Activated T-cell treated with anti-CD3 and anti-CD28 coated beads, Interleukin-2, amount 50 U/mL, for 48 hours (primary cell): ENCODE measurements around the gene BMP8B.
A peak's percentile ranks its signal among the peaks of the same experiment; 100 is the strongest.
"Not testable (repeated sequence)": the region's sequence is repeated elsewhere in the genome, so short reads cannot be mapped to it uniquely, and the experiment has no call there.

ENCODE experiments used
- DNase-seq, 2 experiments: peaks; one replicate each; pipeline ENCODE4 v3.0.0-alpha.2; 2020

The BMP8B gene, protein sequence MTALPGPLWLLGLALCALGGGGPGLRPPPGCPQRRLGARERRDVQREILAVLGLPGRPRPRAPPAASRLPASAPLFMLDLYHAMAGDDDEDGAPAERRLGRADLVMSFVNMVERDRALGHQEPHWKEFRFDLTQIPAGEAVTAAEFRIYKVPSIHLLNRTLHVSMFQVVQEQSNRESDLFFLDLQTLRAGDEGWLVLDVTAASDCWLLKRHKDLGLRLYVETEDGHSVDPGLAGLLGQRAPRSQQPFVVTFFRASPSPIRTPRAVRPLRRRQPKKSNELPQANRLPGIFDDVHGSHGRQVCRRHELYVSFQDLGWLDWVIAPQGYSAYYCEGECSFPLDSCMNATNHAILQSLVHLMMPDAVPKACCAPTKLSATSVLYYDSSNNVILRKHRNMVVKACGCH

GRCh38 chr1:39788758-39789570 lies at the start of gene BMP8B:
Gene BMP8B, minus strand, starts transcription at chr1:39788865. Its CDS starts 380 bp downstream, at chr1:39788485.
- DNase-seq: peak; percentile 63 to 68

GRCh38 chr1:39836595-39837110 lies 48.0 kb upstream of the BMP8B start:
- DNase-seq: no peak

GRCh38 chr1:39835935-39836594 lies 47.4 kb upstream of the BMP8B start:
- no peak for DNase-seq

- no peak for DNase-seq
These were observed 46.4 kb upstream of the BMP8B start for GRCh38 chr1:39835110-39835509.

DNA sequence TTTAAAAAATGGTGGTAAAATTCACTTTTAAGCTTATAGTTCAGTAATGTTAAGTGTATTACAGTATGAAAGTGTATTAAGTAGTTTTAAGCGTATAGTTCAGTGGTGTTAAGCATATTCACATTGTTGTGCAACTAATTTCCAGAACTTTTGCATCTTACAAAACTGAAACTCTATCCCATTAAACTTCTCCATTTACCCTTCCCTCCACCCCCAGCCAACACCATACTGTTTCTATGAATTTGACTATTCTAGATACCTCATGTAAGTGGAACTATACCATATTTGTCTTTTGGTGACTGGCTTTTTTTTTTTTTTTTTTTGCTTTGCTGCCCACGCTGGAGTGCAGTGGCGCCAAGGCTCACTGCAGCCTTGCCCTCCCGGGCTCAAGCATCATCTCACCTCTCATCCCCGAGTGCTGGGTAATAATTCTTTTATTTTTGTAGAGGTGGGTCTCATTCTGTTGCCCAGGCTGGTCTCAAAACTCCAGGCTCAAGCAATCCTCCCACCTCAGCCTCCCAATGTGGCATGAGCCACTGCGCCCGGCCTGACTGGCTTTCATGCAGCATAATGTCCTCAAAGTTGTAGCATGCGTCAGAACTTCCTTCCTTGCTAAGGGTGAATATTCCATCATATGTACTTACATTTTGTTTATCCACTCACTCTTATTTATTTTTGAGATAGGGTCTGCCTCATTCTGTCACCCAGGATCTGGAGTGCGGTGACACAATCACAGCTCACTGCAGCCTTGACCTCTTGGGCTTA lies 45.1 kb upstream of the BMP8B start:
- no peak for DNase-seq

DNA sequence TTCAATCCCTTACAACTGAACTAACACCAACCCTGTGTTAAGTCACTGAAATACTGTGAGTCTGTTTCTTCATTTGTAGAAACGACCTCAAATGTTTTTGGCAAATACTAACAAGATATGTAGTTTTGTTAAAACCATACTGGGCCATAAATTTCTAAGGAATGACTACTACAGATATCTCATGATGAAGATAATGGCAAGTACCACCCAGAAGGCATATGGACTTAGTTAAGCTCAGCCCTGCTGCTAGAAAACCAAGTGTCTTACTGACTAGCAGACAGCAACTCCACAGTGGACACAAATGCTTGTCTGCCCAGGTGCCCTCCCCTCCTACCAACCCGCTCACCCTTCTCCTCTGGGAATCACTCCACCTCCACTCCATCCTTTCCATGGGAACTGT lies 44.5 kb upstream of the BMP8B start:
- no peak for DNase-seq

DNA sequence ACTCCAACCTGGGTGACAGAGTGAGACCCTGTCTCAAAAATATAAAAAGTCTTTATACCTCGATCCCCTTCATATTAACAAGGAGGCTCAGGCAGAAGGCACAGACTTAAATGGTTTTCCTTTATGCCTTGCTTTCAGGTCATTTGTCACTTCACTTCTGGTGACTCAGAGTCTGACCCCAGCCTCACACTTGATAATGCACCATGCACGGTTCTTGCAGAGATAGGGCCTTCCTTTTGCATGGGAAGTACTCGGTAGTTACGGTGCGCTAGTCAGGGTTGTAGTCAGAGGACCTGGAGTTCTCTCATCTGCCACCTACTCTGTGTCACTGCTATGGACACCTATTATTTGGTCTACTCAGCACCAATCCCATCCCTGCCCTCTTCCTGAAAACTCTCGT lies 43.6 kb upstream of the BMP8B start:
- no peak for DNase-seq

GRCh38 chr1:39829791-39830533 lies 41.3 kb upstream of the BMP8B start:
- no peak for DNase-seq

DNA sequence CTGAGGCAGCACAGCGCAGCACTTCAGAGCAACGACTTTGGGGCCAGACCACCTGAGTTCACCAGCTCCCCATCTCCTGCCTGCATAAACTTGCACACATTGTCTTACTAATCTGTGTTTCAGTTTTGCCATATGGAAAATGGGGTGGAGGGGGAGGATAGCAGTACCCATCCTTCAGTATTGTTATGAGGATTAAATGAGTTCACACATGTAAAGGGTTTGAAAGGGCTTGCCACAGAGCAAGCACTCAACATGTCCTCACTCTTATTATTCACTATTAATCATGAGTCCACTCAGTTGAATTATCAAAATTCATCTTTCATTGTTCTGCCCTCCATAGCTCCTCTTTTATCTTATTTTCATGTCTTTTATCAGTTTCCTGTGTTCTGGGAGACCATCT lies 40.1 kb upstream of the BMP8B start:
- no peak for DNase-seq

GRCh38 chr1:39828255-39828654 lies 39.6 kb upstream of the BMP8B start:
- not testable (repeated sequence) for DNase-seq

DNA sequence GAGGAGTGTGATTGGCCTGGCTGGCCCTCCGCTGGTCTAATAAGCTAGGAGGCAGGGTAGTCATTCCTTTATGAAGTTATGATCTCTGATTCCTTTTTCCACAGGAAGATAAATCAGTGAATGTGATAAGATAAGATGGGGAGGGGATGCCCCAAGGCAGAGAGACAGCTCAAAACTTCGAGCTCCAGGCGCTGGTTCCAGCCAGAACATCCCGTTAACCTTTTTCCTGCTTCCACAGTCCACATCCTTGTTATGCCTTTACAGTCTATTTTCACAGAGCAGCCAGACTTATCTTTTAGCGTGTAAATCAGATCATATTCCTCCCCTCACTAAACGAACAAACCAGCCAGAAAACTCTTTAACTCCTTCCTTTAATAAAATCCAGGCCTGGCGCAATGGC lies 38.5 kb upstream of the BMP8B start:
- DNase-seq: no peak

GRCh38 chr1:39826583-39826982 lies 37.9 kb upstream of the BMP8B start:
- DNase-seq: no peak

GRCh38 chr1:39825432-39825941 lies 36.8 kb upstream of the BMP8B start:
- DNase-seq: no peak

DNA sequence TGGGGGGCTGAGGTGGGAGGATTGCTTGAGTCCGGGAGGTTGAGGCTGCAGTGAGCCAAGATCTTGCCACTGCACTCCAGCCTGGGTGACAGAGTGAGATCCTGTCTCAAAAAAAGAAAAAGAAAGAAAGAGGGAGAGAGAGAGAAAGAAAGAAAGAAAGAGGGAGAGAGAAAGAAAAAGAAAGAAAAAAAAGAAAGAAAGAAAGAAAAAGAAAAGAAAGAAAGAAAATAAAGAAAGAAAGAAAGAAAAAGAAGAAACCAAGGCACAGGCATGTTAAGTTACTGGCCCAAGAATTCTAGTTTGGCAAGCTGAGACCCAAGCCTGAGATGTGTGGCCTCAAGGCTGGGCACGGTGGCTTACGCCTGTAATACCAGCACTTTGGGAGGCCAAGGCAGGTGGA lies 34.8 kb upstream of the BMP8B start:
- DNase-seq: not testable (repeated sequence)

DNA sequence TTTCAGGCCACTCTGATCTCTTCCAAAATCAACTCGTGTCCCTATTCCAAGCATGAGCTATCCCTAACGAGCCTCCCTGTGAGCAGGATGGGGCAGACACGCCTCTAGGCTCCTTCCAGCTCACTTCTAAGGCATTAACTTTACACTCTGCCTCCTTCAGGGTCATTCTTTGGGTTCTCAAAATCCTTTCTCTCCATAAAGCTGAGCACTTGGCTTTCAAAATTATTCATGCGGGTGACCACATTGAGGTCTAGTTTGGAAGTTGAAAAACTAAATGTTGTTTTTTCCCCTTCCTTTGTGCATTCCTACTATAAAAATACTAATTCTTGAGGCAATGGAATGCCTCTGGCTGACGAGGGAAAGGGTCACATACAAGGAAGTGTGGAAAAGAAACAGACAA lies 33.5 kb upstream of the BMP8B start:
- no peak for DNase-seq

- DNase-seq: no peak
These were observed 30.6 kb upstream of the BMP8B start for GRCh38 chr1:39819091-39819812.

DNA sequence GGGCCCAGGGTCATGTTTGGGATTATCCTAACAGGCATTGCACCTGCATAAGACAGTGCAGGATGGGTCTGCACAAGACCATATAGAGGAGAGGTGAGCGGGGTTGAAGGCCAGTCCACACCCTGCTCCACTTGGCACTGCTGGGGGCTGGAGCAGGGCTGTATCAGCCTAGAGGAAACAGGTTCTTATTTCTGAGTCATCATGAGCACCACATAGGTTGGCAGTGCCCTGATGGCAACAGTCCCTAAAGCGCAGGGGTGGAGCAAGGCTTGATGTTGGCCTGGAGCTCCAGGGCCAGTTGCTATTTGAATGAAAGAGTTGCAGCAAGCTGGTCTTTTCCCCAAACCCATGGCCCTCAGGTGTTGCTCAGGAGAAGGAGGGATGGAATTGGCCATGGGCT lies 29.8 kb upstream of the BMP8B start:
- DNase-seq: no peak

DNA sequence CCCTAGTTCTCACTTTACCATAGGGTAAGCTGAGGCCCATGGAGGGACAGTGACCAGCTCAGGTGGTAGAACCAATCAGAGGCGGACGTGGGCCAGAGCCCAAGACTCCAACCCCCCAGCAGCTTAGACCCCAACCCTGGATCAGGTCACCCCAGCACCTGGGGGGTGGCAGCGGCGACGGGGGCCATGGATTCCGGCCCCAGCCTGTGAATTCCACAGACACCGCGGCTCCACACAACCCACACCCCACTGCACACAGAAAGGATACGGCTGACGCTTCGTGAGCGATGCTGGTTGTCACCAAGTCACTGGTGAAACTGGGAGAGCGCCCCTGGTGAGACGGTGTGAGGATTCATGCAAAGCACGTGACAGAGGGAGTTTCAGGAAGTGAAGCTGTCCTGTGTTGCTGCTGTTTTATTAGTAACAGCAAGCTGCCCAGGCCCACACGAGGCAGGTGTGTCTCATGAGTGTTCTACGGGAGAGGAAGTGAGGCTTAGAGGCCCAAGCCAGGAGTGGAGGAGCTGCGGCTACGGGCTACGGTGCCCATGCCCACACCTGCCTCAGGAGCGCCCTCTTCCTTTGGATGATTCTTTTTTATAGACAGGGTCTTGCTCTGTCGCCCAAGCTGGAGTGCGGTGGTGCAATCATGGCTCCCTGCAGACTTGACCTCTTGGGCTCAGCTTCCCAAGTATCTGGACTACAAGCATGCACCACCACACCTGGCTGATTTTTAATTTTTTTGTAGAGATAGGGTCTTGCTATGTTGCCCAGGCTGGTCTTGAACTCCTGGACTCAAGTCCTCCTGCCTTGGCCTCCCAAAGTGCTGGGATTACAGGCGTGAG lies 28.6 kb upstream of the BMP8B start:
- peak; percentile 75 to 76 for DNase-seq

- peak; percentile 81 for DNase-seq
These were observed 27.9 kb upstream of the BMP8B start for GRCh38 chr1:39816415-39817090.
